ENCODE data around the gene RWDD2A. TPM values are rescaled to one million over a fixed set of nuclear protein-coding genes. Genes with fewer than 3 reads are reported as not detected.

RWDD2A gene
- 1.8 and 2.1 TPM in 2 replicates for total RNA-seq (2021)
- percentile 51 among the genes with signal in this experiment for Bru-seq, nascent RNA
- percentile 58 among the genes with signal in this experiment for BruChase-seq, experiment 1, labeled RNA remaining after a 2-hour chase
- BruChase-seq, experiment 2, labeled RNA remaining after a 6-hour chase = percentile 45 among the genes with signal in this experiment
- long read RNA-seq, partial matches to known transcripts = 3 of 7 reads
- long read RNA-seq, other reads (novel, unspliced or antisense) = 2 of 7 reads

GRCh38 chr6:83192871-83193746 lies at the start of gene RWDD2A, which contains the start of gene PGM3:
Gene RWDD2A, plus strand, starts transcription at chr6:83193357. Its CDS starts 1,095 bp downstream, at chr6:83194452.
Gene PGM3, minus strand, starts transcription at chr6:83193265. Its CDS starts 2,253 bp downstream, at chr6:83191012.
- Histone ChIP-seq H3K36me3 (ENCODE audit: low read depth) (no peaks in the 10 kb centered on the region), H3K4me1 (replicated peaks; ENCODE audit: insufficient read depth) (peaks cover 3% of the 10 kb centered on the region; the same call in 1 of the 2 replicates), H3K9me2 (ENCODE audit: insufficient read depth) (no peaks in the 10 kb centered on the region), H3F3A (ENCODE audit: insufficient read depth, low read depth) (no peaks in the 10 kb centered on the region), H3K79me2 (ENCODE audit: low read depth) (peaks cover 9% of the 10 kb centered on the region), H3K27me3 (ENCODE audit: insufficient read depth, low read depth) (no peaks in the 10 kb centered on the region), H2AFZ (peak within 1 kb of the TSS; percentile 94), H4K20me1 (ENCODE audit: insufficient read depth) (no peaks in the 10 kb centered on the region), H3K9me3 (ENCODE audit: insufficient read depth, low read depth) (no peaks in the 10 kb centered on the region), H3K4me3 (peak within 1 kb of the TSS; percentile 77), H3K27ac (no peak within 1 kb of the TSS), H3K4me2 (peak within 1 kb of the TSS; percentile 86)
- intact Hi-C loops (cut with micrococcal nuclease; ENCODE audit: unreplicated experiment) = loop anchor here (5.0 to 10.0 kb wide), 2 partner anchors 126 to 948 kb away; partner anchors contain the start of genes DOP1A, IBTK and UBE3D
- BruUV-seq (replicated peaks) = TSS peak; percentile 33
- TF ChIP-seq EZH2 (IDR thresholded peaks at IDR 0.05; ENCODE audit: low read depth) (no peak), CTCF (conservative IDR thresholded peaks at IDR 0.05) (no peak)
- peak; percentile 58 to 85 for DNase-seq
- ChIA-PET POLR2A (ENCODE audit: unreplicated experiment) (no interaction called here), CTCF (interaction anchor here (1.0 kb wide), 1 partner anchor 126 kb away, joined by 3 read pairs; the partner anchor contains the start of gene DOP1A)

GRCh38 chr6:83151114-83151513 lies 42.0 kb upstream of the RWDD2A start:
- Histone ChIP-seq H3K4me1 (replicated peaks; ENCODE audit: insufficient read depth) (no peaks in the 10 kb centered on the region), H4K20me1 (ENCODE audit: insufficient read depth) (no peaks in the 10 kb centered on the region), H3K27ac (no peak overlapping the region), H3K27me3 (ENCODE audit: insufficient read depth, low read depth) (no peaks in the 10 kb centered on the region), H3K4me3 (no peak overlapping the region), H3K9me2 (ENCODE audit: insufficient read depth) (no peaks in the 10 kb centered on the region), H3K36me3 (ENCODE audit: low read depth) (no peaks in the 10 kb centered on the region), H3F3A (ENCODE audit: insufficient read depth, low read depth) (no peaks in the 10 kb centered on the region), H3K79me2 (ENCODE audit: low read depth) (no peaks in the 10 kb centered on the region), H3K9me3 (ENCODE audit: insufficient read depth, low read depth) (no peaks in the 10 kb centered on the region), H2AFZ (no peak overlapping the region), H3K4me2 (no peak overlapping the region)
- no peak for DNase-seq
- intact Hi-C loops (cut with micrococcal nuclease; ENCODE audit: unreplicated experiment) = no loop called here
- BruUV-seq (replicated peaks) = no TSS peak
- no peak for TF ChIP-seq EZH2 (IDR thresholded peaks at IDR 0.05; ENCODE audit: low read depth)
- TF ChIP-seq CTCF (conservative IDR thresholded peaks at IDR 0.05) = no peak
- ChIA-PET POLR2A (ENCODE audit: unreplicated experiment) (no interaction called here), CTCF (no interaction called here)

GRCh38 chr6:83152913-83153312 lies 40.2 kb upstream of the RWDD2A start:
- Histone ChIP-seq H2AFZ (no peak overlapping the region), H3K27me3 (ENCODE audit: insufficient read depth, low read depth) (no peaks in the 10 kb centered on the region), H3K9me3 (ENCODE audit: insufficient read depth, low read depth) (no peaks in the 10 kb centered on the region), H3K4me3 (no peak overlapping the region), H3K4me2 (no peak overlapping the region), H3K9me2 (ENCODE audit: insufficient read depth) (no peaks in the 10 kb centered on the region), H3K79me2 (ENCODE audit: low read depth) (no peaks in the 10 kb centered on the region), H3K36me3 (ENCODE audit: low read depth) (no peaks in the 10 kb centered on the region), H3K4me1 (replicated peaks; ENCODE audit: insufficient read depth) (no peaks in the 10 kb centered on the region), H3F3A (ENCODE audit: insufficient read depth, low read depth) (no peaks in the 10 kb centered on the region), H4K20me1 (ENCODE audit: insufficient read depth) (no peaks in the 10 kb centered on the region), H3K27ac (no peak overlapping the region)
- intact Hi-C loops (cut with micrococcal nuclease; ENCODE audit: unreplicated experiment) = no loop called here
- no peak for DNase-seq
- TF ChIP-seq EZH2 (IDR thresholded peaks at IDR 0.05; ENCODE audit: low read depth) (no peak), CTCF (conservative IDR thresholded peaks at IDR 0.05) (no peak)
- BruUV-seq (replicated peaks) = no TSS peak
- CTCF ChIA-PET = no interaction called here
- POLR2A ChIA-PET (ENCODE audit: unreplicated experiment) = no interaction called here
